Ammon's horn (tissue), 1 donor: ENCODE data around the gene DOCK7.
"Not testable (repeated sequence)": the region's sequence is repeated elsewhere in the genome, so short reads cannot be mapped to it uniquely, and the experiment has no call there.

Experiments used
- DNase-seq: peaks from one replicate; pipeline ENCODE4 v3.0.0-alpha.2; 2016; ENCODE audit warnings: low spot score

DOCK7 gene, protein sequence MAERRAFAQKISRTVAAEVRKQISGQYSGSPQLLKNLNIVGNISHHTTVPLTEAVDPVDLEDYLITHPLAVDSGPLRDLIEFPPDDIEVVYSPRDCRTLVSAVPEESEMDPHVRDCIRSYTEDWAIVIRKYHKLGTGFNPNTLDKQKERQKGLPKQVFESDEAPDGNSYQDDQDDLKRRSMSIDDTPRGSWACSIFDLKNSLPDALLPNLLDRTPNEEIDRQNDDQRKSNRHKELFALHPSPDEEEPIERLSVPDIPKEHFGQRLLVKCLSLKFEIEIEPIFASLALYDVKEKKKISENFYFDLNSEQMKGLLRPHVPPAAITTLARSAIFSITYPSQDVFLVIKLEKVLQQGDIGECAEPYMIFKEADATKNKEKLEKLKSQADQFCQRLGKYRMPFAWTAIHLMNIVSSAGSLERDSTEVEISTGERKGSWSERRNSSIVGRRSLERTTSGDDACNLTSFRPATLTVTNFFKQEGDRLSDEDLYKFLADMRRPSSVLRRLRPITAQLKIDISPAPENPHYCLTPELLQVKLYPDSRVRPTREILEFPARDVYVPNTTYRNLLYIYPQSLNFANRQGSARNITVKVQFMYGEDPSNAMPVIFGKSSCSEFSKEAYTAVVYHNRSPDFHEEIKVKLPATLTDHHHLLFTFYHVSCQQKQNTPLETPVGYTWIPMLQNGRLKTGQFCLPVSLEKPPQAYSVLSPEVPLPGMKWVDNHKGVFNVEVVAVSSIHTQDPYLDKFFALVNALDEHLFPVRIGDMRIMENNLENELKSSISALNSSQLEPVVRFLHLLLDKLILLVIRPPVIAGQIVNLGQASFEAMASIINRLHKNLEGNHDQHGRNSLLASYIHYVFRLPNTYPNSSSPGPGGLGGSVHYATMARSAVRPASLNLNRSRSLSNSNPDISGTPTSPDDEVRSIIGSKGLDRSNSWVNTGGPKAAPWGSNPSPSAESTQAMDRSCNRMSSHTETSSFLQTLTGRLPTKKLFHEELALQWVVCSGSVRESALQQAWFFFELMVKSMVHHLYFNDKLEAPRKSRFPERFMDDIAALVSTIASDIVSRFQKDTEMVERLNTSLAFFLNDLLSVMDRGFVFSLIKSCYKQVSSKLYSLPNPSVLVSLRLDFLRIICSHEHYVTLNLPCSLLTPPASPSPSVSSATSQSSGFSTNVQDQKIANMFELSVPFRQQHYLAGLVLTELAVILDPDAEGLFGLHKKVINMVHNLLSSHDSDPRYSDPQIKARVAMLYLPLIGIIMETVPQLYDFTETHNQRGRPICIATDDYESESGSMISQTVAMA (N-terminal part only)

DNA sequence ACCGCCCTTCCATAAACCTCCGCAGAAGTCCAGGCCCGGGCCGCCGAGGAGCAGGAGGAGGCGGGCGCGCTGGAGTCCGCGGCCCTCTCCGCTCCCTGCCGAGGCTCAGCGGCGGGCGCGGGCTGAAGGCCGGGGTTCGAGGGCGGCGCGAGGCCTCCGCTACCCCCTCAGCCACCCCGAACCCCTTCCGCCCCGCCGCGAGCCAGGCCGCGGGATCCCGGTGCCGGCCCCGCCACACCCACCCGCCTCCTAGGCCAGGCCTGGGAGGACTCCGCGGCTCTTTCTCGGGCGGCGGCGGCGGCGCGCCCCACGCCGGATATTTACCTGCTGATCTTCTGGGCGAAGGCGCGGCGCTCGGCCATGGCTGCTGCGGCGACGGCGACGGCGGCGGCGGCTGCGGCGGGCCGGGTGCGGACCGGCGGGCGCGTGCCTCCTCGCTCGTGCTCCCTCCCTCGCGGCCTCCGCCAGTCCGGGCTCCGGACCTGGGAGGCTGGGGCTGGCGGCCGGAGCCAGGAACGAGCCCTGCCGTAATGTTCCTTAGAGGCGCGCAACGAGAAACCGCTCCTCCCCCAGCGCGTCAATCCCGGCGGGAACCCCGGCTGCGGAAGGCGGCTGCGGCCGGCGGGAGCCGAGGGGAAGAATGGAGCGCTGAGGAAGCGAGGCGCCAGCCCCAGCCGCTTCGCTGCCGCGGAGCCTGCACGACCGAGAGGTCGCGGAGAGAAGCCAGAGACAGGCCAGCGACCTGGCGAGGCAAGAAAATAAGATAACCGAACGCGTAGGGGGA is at the start of gene DOCK7:
TSS of gene DOCK7 (minus strand) at position 484 of the 784 bp plus-strand sequence. CDS start at position 362, 122 bp downstream.
- peak; percentile 77 for DNase-seq

DNA sequence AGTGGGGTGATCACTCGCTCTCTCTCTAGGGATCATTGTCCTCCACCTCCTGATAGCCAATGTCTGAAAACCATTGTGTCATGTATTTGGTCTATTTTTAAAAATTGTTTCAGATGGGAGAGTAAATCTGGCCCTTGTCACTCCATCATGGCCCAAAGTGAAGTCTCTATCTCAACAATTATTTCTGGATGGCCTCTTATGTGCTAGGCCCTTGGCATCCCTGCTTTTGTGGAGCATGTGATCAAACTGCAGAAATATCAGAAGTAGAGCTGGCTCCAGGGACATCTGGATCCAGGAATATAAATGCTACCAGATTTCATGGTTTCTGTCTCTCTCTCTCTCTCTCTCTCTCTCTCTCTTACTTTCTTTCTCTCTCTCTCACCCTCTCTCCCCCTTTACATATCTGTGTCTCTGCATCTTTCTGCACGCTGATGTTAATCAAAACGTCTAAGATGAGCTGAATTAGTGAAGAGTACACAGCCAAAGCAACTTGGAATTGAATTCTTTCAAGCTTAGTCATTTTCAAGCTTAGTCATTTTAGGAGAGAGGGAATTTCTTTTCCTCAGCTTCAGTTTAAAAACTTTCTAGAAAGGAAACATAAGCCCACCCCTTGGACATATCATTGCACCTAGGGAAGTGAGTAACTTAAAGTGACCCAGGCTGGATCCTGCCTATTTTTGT is 47.4 kb upstream of the DOCK7 start:
- DNase-seq: no peak

DNA sequence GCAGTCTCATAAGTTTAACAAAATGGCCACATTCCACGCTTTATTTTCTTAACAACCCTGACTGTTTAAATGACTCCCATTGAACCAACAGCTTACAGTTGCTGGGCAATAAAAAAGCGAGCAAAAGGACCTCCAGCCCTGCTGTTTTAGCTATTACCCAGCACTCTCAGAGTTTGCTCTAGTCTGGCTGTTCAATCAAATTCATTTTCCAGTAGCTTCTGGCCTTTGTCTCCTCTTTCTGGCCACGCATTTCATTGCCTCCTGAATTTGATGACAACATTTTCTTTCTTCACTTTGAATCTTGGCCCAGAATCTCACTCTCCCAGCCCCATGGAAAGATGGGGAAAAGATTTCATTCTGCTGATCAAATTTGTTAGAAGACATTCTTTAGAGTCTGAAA is 44.1 kb upstream of the DOCK7 start:
- DNase-seq: no peak

DNA sequence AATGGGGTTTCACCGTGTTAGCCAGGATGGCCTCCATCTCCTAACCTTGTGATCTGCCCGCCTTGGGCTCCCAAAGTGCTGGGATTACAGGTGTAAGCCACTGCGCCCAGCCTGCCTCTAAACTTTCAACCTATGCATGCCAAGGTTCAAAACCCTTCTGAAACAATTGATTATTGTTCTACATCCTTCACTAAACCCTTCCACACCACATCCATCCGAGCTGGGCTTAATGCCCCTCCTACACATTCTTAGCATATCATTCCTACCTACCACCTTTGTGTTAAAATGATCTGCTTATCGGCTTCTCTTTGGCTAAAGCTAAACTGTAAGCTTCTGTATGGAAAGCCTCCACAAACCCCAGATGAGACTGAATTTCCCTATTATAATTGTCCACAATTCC is 40.8 kb upstream of the DOCK7 start:
- DNase-seq: no peak

DNA sequence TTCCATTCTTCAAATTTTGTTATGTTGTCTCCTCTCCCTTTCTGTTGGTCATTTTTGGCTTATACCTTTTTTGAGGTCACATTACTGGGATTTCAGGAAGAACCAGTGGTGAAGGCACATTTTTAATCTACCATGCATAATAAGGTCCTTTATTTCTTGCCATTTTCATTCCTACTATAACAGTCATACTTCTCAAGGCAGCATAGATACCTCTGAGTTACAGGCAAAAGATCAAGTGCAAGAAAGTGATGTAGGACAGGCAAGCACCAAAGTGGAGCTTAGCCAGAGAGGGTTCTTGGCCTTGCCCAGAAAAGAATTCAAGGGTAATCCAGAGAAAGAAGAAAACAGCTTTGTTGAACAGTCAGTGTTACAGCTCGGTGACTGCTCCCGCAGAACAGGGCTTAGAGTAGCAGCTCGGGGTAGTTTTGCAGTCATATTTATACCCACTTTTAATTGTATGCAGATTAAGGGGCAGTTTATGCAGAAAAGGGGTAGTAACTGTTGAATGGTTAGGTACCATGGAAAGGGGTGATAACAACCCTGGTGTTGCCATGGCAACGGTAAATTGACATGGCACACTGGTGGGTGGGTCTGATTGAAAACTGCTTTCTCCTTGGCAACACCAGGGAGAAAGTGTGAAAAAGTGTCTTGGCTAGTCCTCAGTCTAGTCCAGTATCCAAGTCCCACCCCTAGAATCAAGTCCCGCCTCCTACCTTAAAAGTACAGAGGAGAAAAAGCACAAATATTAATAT is 39.6 kb upstream of the DOCK7 start:
- no peak for DNase-seq

DNA sequence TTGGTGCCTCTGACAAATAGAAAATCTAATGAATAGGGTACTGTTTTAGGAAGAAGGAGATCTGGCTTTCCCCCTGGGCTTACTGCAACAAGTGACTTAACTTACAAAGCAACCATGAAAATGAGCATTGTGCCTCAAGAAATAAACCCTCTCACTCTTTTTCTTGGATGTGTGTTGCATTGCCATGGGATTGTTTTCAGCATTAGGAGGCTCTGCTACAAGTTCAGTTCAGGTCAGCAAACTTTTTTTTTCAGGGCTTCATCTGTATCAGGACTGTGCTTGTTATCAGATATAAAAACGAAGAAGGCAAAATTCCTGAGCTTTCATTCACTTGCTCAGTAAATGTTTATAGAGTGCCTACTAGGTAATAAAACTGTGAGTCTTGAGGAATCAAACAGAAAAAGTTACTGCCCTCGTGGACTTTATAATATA is 37.8 kb upstream of the DOCK7 start:
- peak; percentile 53 for DNase-seq

DNA sequence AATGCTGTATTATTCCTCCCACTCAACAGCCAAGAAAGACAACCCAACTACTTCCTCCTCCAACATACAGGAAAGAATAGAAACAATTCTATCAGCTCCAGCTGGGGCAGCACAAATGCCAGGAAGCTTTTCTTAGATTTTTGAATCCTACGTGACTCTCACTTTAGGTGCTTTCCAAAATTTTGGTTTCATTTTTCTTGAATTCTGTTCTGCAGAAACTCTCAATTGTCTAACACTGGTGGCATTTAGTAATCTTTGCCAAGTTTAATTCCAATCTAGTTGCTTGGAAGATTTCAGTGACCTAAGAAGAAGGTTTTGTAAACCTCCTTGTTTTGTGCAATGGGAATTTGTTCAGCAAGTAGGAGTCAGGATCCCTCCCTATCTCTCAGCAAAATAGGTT is 37.1 kb upstream of the DOCK7 start:
- DNase-seq: no peak

DNA sequence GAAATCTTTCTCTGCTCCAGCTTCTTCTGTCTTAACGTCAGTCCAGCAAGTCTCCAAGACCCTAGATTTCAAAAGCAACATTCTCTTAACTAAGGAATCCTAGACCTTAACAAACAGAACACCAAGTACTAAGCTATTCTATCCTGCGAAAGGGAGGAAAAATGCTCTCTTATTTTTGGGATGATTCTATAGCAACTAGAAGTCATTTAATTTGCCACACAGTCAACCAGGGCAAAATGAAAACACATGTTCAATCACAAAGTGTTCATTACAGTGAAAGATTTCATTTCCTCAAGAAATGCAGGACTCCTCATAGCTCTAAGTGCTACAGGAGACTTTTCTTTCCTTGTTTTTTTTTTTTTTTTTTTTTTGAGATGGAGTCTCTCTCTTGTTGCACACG is 36.2 kb upstream of the DOCK7 start:
- no peak for DNase-seq

DNA sequence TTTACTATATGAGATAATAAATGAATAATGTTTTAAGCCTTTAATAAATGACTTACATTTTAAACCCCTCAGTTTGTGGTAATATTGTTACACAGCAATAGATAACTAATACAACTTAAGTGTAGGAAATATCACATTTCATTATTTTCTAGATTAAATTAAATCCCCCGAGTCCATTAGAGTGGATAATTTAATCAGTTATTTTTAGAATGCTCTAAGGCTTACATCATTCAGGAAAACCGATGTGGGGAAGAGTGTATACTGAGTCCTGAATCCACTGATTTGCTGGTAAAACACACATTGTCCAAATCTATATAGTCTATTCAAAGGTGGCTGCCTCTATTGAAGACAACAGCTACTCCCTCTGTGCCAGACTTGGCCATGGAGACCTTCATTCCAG is 35.7 kb upstream of the DOCK7 start:
- DNase-seq: no peak

DNA sequence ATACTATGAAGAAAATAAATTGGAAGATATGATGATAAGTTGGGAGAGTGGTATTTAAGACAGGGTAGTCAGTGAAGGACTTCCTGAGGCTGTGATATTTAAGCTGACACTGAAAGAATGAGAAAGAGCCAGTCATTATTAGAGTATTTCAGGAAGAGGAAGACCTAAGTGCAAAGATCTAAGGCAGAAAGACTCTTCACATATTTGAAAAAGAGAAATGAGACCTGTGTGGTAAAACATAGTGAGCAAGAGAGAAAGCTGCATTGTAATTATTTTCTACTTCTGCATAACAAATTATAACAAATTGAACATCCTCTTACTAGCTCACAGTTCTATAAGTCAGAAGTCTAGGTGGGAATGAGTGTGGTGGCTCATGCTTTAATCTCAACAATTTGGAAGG is 34.6 kb upstream of the DOCK7 start:
- no peak for DNase-seq

DNA sequence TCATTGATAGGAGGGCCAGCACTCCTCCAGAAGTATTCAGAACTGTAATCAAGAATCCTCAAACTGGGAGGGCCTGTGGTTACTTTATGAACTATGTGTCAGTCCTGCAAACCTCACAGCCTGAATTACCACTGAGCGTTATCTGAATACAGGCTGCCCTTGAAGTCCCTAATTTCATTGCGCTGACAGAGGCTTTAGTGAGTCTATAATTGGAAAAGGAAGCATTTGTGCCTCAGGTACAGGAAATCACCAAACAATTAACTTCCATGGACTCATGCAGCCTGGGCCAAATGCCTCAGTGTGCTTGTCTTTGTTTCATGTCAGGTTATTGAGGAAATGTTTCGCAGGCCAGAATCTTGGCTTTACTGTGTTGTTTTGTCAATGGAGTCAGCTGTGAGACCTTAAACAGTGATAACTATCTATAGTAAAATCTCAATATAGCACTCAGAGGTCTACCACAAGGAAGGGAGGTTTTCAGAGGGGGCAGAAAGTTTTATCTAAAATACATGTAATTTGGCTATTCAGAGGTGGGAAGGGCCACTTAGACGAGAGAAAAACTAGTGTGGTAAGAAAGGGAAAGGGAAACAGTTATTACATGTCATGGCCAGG is 32.9 kb upstream of the DOCK7 start:
- no peak for DNase-seq

DNA sequence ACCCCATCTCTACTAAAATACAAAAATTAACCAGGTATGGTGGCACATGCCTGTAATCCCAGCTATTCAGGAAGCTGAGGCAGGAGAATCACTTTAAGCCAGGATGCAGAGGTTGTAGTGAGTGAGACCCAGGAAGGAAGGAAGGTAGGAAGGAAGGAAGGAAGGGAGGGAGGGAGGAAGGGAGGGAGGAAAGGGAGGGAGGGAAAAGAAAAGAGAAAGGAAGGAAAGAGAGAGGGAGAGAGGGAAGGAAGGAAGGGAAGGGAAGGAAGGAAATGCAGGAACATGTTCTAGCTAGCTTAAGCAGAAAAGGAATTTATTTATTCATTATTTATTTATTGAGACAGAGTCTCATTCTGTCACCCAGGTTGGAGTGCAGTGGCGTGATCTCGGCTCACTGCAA is 30.2 kb upstream of the DOCK7 start:
- DNase-seq: not testable (repeated sequence)

DNA sequence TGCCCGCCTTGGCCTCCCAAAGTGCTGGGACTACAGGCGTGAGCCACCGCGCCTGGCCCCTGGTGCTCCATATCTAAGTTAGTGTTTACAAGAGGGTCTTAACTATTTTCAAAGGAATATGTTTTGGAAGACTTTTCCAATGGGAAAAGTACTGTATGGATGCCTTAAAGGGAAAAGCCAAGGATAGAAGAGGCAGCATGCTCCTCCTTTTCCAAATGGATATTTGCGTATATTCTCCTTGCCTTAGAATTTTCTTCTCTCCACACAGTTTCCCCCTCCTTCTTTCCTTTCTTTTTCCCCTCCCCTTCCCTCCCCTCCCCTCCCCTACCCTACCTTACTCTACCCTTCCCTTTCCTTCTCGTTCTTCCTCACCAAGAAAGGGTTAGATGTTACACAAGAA is 29.3 kb upstream of the DOCK7 start:
- DNase-seq: no peak

DNA sequence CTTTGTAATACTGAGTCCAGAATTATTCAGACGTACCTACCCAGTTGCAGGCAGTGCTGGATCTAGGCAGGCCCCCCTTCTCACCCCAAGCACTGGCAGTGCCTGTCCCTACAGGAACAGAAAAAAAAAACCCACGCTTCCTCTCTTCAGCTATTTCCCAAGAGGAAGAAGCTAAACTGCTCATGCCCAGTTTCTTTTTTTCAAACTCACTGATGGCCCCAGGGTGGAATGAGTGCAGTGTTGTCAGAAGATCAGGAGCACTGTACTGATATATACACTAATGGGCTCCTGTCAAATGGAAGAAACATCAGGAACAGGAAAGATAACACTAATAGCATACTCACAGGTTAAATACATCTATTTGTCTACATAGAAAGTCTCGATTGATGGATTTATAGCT is 28.2 kb upstream of the DOCK7 start:
- DNase-seq: no peak

DNA sequence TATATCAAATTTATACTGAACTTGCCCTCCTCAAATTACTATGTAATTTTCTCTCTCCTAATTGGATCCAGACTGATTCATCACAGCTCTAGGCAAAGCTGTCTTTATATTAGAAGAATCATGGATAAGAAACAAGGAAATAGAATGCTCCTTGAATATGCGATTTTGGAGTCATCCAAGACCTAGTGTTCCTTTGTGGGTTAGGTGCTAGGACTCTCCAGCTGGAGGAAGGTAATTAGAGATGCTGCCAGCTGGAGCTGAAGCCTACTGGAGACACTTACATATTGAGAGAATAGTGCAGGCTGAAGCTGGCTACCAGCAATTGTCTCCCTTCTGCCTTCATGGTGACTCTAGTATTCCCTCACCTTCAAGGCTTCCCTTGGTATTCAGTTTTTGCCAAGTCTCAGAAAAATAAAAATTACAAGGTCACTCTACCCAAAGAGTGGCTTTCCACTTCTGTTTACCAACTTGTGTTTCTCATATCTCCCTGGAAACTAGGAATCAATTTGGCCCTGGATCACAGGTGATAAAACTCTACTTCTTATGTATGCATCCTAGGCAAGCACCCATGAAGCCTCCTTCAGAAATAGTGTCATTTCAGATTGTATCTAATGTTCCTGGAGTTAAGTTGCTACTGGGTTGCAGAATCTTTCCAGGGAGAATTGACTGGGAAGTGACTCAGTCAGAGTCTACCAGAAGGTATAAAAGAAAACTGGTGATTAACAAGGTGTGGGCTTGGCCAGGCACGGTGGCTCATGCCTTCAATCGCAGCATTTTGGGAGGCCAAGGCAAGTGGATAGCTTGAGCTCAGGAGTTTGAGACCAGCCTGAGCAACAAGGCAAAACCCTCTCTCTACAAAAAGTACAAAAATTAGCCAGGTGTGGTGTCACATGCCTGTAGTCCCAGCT is 24.4 kb upstream of the DOCK7 start:
- no peak for DNase-seq

DNA sequence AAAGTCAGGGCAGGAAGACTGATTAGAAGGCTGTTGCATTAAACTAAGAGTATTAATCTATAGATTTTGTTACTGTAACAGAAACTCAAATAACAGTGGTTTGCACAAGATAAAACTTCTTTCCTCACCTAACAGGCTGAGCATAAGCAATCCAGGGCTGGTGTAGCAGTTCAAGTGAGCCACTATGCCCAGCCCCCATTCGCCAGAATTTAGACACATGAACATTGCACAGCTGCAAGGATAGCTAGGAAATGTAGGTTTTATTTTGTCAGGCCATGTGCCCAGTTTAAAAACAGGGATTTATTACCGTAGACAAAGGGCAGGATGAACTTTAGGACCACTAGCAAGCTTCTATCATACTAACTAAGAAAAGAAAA is 19.5 kb upstream of the DOCK7 start:
- DNase-seq: no peak

DNA sequence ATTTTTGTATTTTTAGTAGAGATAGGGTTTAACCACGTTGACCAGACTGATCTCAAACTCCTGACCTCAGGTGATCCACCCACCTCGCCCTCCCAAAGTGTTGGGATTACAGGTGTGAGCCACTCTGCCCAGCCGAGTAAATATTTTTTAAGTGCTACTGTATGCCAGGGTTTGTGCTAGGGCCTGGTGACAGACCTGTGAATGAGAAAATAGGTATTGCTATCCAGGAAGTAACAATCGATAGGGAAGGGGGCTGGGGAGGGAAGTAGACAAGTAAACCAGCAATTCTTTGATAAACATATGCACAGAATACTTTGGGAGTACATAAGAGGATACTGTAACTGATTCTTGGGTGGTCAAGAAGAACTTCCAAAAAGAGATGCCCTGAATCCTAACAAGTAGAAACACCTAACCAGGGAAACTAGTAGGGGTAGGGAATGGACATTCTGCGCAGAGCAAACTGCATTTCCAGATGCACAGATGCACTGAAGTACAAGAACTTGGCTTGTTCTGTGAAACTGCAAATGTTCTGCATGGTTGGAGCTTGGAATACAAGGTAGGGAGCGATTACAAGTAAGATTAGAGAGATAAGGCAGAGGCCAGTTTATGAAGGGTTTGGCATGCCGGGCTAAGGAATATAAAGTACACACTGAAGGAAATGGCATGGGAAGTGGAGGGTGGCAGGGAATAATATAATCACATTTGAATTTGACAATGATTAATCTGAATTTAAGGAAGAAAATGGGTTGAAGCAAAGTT is 19.0 kb upstream of the DOCK7 start:
- DNase-seq: no peak

DNA sequence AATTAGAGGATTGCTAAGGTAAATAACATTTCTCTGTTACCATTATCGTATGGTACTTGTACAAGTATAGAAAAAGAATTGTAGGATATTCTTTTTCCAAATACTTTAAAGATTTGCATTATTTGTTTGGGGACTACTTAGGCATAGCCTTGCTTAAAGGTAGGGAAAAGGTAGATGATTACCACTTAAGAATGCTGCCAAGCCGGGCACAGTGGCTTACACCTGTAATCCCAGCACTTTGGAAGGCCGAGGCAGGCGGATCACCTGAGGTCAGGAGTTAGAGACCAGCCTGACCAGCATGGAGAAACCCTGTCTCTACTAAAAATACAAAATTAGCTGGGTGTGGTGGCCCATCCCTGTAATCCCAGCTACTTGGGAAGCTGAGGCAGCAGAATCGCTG is 10.0 kb upstream of the DOCK7 start:
- not testable (repeated sequence) for DNase-seq
